ENCODE data around the gene PTPRK.

PTPRK gene

GRCh38 chr6:128239146-128239545, 281.3 kb downstream of the PTPRK start:
- no peak for DNase-seq

- DNase-seq, result no peak
Observed at GRCh38 chr6:128238225-128238624, 282.2 kb downstream of the PTPRK start.

- DNase-seq, result no peak
Observed at GRCh38 chr6:128235556-128235955, 284.8 kb downstream of the PTPRK start.

GRCh38 chr6:128233531-128233930, 286.9 kb downstream of the PTPRK start:
- no peak for DNase-seq

GRCh38 chr6:128230267-128230989, 290.0 kb downstream of the PTPRK start:
- DNase-seq, result no peak

- no peak for DNase-seq
Observed at GRCh38 chr6:128225612-128226011, 294.8 kb downstream of the PTPRK start.

- DNase-seq, result no peak
Observed at GRCh38 chr6:128216917-128217316, 303.5 kb downstream of the PTPRK start.

- no peak for DNase-seq
Observed at GRCh38 chr6:128209771-128210170, 310.6 kb downstream of the PTPRK start.

GRCh38 chr6:128208851-128209580, 311.4 kb downstream of the PTPRK start:
- no peak for DNase-seq

GRCh38 chr6:128208078-128208477, 312.3 kb downstream of the PTPRK start:
- DNase-seq, result no peak

- no peak for DNase-seq
Observed at GRCh38 chr6:128206610-128207426, 313.6 kb downstream of the PTPRK start.

GRCh38 chr6:128204616-128205015, 315.8 kb downstream of the PTPRK start:
- no peak for DNase-seq

GRCh38 chr6:128202169-128202765, 318.1 kb downstream of the PTPRK start:
- no peak for DNase-seq

GRCh38 chr6:128200789-128201188, 319.6 kb downstream of the PTPRK start:
- no peak for DNase-seq

GRCh38 chr6:128199461-128199860, 320.9 kb downstream of the PTPRK start:
- no peak for DNase-seq

GRCh38 chr6:128192972-128193371, 327.4 kb downstream of the PTPRK start:
- DNase-seq, result no peak

GRCh38 chr6:128188678-128189077, 331.7 kb downstream of the PTPRK start:
- DNase-seq, result no peak

- no peak for DNase-seq
Observed at GRCh38 chr6:128186729-128187128, 333.7 kb downstream of the PTPRK start.

- no peak for DNase-seq
Observed at GRCh38 chr6:128179876-128180438, 340.4 kb downstream of the PTPRK start.

- DNase-seq, result no peak
Observed at GRCh38 chr6:128174724-128175123, 345.7 kb downstream of the PTPRK start.

GRCh38 chr6:128172752-128173682, 347.4 kb downstream of the PTPRK start:
- DNase-seq, result no peak

GRCh38 chr6:128172081-128172480, 348.3 kb downstream of the PTPRK start:
- DNase-seq, result no peak

Measured in CD4-positive, alpha-beta T cell treated with Interleukin-1 beta for 1 hour (primary cell).